Renal cortex interstitium (tissue), 11 donors: ENCODE data around the gene FANCM. TPM values are rescaled to one million over a fixed set of nuclear protein-coding genes. Genes with fewer than 3 reads are reported as not detected.
"Not testable (repeated sequence)": the region's sequence is repeated elsewhere in the genome, so short reads cannot be mapped to it uniquely, and the experiment has no call there.

Source experiments
- DNase-seq, 11 donors: peaks; one replicate each; pipeline ENCODE4 v3.0.0-alpha.2; 2013; ENCODE audit warnings: low read depth in 9 of 11, low spot score in 4 of 11; ENCODE audit errors: extremely low read depth in 1 of 11
- polyA plus RNA-seq, 3 donors: library from polyadenylated mRNA; unstranded; fragments of 120-200 nt; gene quantifications; one replicate each; pipeline ENCODE4 v1.2.1, GENCODE V29; 2013; ENCODE audit not compliant: insufficient read length in 3 of 3

The FANCM gene
- polyA plus RNA-seq, 3 donors = 10.2 to 12.2 (median 11.1) TPM

DNA sequence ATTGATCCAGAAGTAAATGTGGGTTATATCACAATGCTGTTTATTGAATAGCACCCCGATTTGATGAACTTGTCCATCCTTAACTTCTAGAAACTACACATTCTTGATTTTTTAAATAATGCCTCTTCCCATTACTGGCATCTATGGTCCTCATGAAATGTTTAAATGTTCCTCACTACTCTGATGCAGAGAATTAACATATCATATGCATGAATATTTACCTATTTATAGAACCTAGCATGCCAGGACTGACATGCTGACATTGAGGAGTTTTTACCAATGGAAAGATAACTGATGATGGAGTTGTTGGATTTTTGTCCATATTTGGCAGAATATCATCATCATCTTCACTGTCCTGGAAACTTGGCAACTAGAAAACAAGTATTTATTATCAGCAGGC, 74.4 kb downstream of the FANCM start:
- no peak for DNase-seq

DNA sequence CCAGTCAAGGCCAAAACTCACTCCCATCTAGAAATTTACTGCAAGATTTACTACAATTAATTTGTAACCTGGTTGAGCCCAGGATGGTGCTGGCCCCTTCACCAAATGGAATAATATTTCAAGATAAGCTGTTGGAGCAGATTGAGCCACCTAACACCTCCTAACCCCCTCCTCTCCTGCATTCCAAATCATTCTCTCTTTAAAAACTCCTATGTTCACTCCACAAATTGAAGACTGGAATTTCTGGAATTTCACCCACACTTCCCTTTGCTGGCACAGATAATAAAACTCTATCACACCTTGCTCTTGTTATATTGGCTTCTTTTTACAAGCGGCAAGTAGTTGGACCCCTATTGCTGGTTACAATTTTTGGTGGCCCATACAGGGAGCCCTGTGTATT, 75.6 kb downstream of the FANCM start:
- no peak for DNase-seq

- DNase-seq = peak in 1 of 11 donors; percentile 18
Observed at GRCh38 chr14:45212231-45212630, 76.5 kb downstream of the FANCM start.

GRCh38 chr14:45213716-45214115, 78.0 kb downstream of the FANCM start:
- not testable (repeated sequence) for DNase-seq

DNA sequence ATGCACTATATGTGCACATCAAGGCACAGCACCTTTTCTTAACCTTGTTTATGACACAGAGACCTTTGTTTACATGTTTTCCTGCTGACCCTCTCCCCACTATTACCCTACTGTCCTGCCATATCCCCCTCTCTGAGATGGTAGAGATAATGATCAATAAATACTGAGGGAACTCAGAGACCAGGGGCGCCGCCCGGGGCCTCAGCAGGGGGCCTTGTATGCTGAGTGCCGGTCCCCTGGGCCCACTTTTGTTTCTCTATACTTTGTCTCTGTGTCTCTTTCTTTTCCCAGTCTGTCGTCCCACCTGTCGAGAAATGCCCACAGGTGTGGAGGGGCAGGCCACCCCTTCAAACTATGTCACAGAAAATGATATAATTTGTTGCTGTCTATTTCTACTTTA, 78.6 kb downstream of the FANCM start:
- not testable (repeated sequence) for DNase-seq

DNA sequence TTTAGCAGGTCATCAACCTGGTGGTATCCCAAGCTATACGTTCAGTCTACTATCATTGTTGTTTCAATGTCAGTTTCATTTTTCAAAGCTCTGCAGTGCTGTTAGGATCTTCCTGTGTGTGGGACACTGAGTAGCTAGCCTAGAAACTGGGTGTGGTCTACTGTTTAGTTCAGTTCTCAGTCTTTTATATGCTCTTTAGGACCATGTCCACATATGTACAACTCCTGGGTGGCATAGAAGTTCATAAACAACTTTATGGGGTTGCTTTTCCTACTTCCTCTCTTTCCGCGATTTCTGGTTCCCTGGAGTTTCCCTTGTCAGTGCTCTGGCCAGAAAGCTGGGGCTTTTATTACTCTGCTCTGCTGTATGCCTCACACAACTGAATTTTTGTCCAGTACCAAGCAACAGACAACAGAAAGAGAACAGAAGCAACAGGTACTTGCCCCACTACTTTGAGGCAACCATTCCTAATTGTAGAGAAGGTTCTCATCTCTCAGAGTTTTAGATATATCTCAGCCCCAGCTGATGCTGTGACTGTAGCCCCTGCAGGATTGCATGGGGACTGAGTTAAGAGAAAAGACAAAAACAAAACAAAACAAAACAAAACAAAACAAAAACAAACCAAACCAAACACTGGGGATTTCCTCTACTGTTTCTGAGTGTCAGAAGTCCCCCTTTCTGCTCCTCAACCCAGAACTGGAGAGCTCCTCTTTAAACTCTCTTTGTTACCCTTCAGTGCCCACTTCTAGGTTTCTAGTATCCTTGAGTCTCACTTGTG, 86.9 kb downstream of the FANCM start:
- no peak for DNase-seq

- no peak for DNase-seq
Observed at GRCh38 chr14:45227566-45227965, 91.8 kb downstream of the FANCM start.

DNA sequence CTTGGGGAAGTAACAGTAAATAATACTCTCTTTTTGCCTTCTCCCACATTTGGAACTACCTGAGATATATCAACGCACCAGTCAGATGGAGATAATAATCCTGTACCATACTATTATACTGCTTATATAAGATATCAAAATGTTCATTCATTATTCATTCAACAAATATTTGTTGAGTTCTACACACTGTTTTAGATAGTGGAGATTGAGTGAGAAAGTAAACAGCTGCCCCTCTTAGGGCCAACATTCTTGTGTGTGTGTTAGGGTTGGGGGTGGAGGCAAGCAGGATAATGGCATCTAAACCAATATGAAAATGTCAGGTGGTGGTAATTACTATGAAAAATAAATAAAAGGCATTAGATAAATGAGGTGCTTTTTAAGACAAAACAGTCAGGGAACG, 103.3 kb downstream of the FANCM start:
- no peak for DNase-seq

DNA sequence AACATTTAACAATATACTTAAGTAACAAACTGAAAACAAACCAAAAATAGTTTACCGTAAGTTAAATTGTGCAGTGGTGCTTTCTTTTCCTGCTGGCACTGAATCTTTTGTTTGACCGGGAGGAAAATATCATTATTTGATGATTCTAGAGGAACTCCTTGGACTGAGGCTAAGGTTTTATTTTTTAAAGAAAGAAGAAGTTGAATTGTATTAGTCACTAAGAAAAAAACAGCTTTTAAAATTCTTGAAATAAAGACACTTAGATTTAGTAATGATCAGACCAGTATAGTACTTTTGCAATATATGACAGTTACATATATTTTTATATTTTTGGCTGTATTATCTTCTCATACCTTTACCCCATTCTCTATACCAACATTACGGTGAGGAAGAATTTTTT, 107.0 kb downstream of the FANCM start:
- no peak for DNase-seq

DNA sequence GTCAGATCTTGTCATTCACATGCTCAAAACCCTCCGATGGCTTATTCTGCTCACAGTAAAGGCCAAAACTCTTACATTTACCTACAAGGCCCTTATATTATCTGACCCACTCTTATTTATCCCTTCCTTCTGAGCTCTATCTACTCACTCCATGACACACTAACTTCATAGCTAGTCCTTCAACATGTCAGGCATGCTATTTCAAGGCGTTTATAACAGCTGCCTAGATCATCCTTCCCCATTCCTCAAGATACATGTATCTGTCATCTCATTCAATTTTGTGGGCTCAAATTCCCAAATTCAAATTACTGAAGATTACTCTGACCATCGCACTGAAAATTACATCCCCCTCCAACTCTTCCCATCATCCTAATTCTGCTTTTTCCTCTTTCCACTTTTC, 110.4 kb downstream of the FANCM start:
- no peak for DNase-seq

GRCh38 chr14:45246691-45247090, 111.0 kb downstream of the FANCM start:
- no peak for DNase-seq

GRCh38 chr14:45247427-45247826, 111.7 kb downstream of the FANCM start:
- DNase-seq = no peak

DNA sequence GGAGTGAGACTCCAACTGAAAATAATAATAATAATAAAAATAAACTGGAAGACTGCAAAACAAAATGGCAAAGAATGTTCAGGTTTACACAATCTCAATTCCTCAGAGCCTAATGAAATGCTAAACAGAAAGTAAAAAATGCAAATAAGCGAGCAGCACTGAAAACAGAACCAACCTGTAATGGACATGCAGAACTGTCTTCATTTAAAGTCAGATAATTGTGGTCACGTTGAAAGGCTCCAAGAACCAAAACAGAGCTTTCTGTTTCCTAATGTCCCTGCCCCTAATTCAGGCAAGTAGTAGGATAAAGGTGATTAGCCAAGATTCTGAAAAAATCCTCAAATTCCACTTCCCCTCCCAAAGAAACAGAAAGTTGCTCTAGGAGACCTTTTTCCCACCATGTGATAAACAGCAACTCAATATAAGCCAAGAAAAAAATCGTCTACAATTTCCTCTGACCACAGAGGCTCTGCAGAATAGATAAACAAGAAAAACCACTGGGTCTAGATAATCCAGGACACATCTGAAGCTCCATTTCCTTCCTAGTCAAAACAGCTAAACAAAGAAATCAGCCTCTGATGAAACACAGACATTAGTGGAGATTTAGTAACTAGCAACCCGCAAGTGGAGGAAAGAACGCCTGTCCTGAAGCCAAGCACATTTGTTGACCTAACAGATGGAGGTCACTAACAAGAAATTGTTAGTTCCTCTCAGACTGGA, 114.3 kb downstream of the FANCM start:
- DNase-seq = peak in 1 of 11 donors; percentile 6

Other genes with a start within 250 kb of the FANCM start
- 10 to 100 TPM; 13.0 to 17.5 (median 16.7) TPM for gene KLHL28, start 174.0 kb upstream of the FANCM start, polyA plus RNA-seq
- gene TOGARAM1, start 173.7 kb upstream of the FANCM start, polyA plus RNA-seq = 10 to 100 TPM; 29.2 to 43.3 (median 41.8) TPM
- 10 to 100 TPM; 66.2 to 78.8 (median 72.7) TPM for gene PRPF39, start 51.8 kb upstream of the FANCM start, polyA plus RNA-seq
- 100 to 1,000 TPM; 118 to 147 (median 122) TPM for gene FKBP3, start 1.4 kb upstream of the FANCM start, polyA plus RNA-seq
- gene MIS18BP1, start 117.3 kb downstream of the FANCM start, polyA plus RNA-seq = 10 to 100 TPM; 38.4 to 48.9 (median 46.9) TPM